MM.1S (cell line): ENCODE measurements around the gene GUCA1A.
A peak's percentile ranks its signal among the peaks of the same experiment; 100 is the strongest.

Source experiments
- DNase-seq: peaks from one replicate; pipeline ENCODE4 v3.0.0-alpha.2; 2015
- H2AFZ ChIP-seq: fragments of 300-600 bp; sonication (generic); 2 replicates; pipeline ENCODE4 v1.6.0; 2016; ENCODE audit warnings: antibody characterized with exemption, low read length
- H3F3A ChIP-seq: fragments of 300-600 bp; sonication (generic); 2 replicates; pipeline ENCODE4 v1.6.1; 2016; ENCODE audit warnings: mild to moderate bottlenecking, antibody characterized with exemption, low read length, moderate library complexity, mixed read lengths; ENCODE audit not compliant: insufficient read depth
- H3K27ac ChIP-seq: fragments of 300-600 bp; sonication (generic); 2 replicates; pipeline ENCODE4 v1.5.1; 2016; ENCODE audit warnings: mild to moderate bottlenecking, low read length
- H3K27me3 ChIP-seq: fragments of 300-600 bp; sonication (generic); replicated peaks from 2 replicates; pipeline ENCODE4 v1.6.0; 2016; ENCODE audit warnings: low read length; ENCODE audit not compliant: insufficient read depth
- H3K36me3 ChIP-seq: fragments of 300-600 bp; sonication (generic); replicated peaks from 2 replicates; pipeline ENCODE4 v1.6.1; 2016; ENCODE audit warnings: mild to moderate bottlenecking, low read length, mixed read lengths; ENCODE audit not compliant: insufficient read depth
- H3K4me1 ChIP-seq: fragments of 300-600 bp; sonication (generic); 2 replicates; pipeline ENCODE4 v1.6.1; 2016; ENCODE audit warnings: low read length, mixed read lengths
- H3K4me2 ChIP-seq: fragments of 300-600 bp; sonication (generic); 2 replicates; pipeline ENCODE4 v1.6.0; 2016; ENCODE audit warnings: low read depth, low read length
- H3K4me3 ChIP-seq: fragments of 300-600 bp; sonication (generic); 2 replicates; pipeline ENCODE4 v1.5.1; 2016; ENCODE audit warnings: low read length, mixed read lengths
- H3K79me2 ChIP-seq: fragments of 300-600 bp; sonication (generic); 2 replicates; pipeline ENCODE4 v1.6.1; 2016; ENCODE audit warnings: mixed run types, low read length, mixed read lengths
- H3K9ac ChIP-seq: fragments of 300-600 bp; sonication (generic); 2 replicates; pipeline ENCODE4 v1.6.1; 2016; ENCODE audit warnings: low read length, mixed read lengths
- H3K9me2 ChIP-seq: fragments of 300-600 bp; sonication (generic); replicated peaks from 2 replicates; pipeline ENCODE4 v1.6.1; 2016; ENCODE audit warnings: mild to moderate bottlenecking, low read length, mixed read lengths; ENCODE audit not compliant: insufficient read depth
- H3K9me3 ChIP-seq: fragments of 300-600 bp; sonication (generic); replicated peaks from 2 replicates; pipeline ENCODE4 v1.6.1; 2016; ENCODE audit warnings: mild to moderate bottlenecking, low read length, mixed read lengths; ENCODE audit not compliant: insufficient read depth
- H4K20me1 ChIP-seq: fragments of 300-600 bp; sonication (generic); 2 replicates; pipeline ENCODE4 v1.6.1; 2016; ENCODE audit warnings: mild to moderate bottlenecking, low read length, moderate library complexity, mixed read lengths; ENCODE audit not compliant: insufficient read depth
- EZH2 ChIP-seq: fragments of 300-600 bp; sonication (generic); optimal IDR thresholded peaks from 2 replicates; pipeline ENCODE3; 2017; ENCODE audit warnings: low read depth, mild to moderate bottlenecking, antibody characterized with exemption, low read length, mixed read lengths
- EZH2phosphoT487 ChIP-seq: fragments of 300-600 bp; sonication (generic); IDR thresholded peaks from 2 replicates; pipeline ENCODE4 v1.6.1; 2018; ENCODE audit warnings: antibody characterized with exemption, low read length
- TF ChIP-seq, protein P1 (sequence below): fragments of 300-600 bp; sonication (generic); IDR thresholded peaks from 2 replicates; pipeline ENCODE4 v1.5.1; 2016; ENCODE audit warnings: antibody characterized with exemption, low read length, mixed read lengths

Gene GUCA1A

DNA sequence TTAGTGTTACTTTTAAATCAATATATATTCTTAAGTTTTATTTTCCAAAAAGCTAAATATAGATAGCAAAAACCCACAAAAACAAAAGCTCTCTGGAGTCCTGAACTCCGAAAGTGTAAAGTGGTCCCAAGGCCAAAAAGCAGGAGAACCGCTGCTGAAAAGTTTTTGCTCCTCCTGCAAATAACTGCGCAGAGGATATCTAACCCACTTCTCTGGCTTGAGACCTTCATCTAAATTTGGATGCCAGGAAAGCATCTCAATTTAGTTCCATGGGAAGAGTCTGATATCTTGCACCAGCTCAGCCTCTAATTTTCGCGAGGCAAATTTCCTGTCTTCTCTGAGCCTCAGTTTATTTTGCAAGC, 44.0 kb downstream of the GUCA1A start:
- H3K9me3 ChIP-seq, result no peaks in the 10 kb centered on the region
- peak overlapping the region; percentile 89 for H3K4me3 ChIP-seq
- DNase-seq, result peak; percentile 7
- peaks cover 7% of the 10 kb centered on the region for H3K4me1 ChIP-seq
- H3K27me3 ChIP-seq, result no peaks in the 10 kb centered on the region
- H3K36me3 ChIP-seq, result no peaks in the 10 kb centered on the region
- H3K79me2 ChIP-seq, result peaks cover 39% of the 10 kb centered on the region
- H3F3A ChIP-seq, result no peaks in the 10 kb centered on the region
- peak overlapping the region; percentile 81 for H3K9ac ChIP-seq
- peak overlapping the region; percentile 90 for H2AFZ ChIP-seq
- H3K27ac ChIP-seq, result no peak overlapping the region; the same call in 1 of the 2 replicates
- no peaks in the 10 kb centered on the region for H4K20me1 ChIP-seq
- H3K9me2 ChIP-seq, result no peaks in the 10 kb centered on the region
- H3K4me2 ChIP-seq, result peak overlapping the region; percentile 74
- TF ChIP-seq EZH2 (no peak), EZH2phosphoT487 (no peak)
- TF ChIP-seq, protein P1, sequence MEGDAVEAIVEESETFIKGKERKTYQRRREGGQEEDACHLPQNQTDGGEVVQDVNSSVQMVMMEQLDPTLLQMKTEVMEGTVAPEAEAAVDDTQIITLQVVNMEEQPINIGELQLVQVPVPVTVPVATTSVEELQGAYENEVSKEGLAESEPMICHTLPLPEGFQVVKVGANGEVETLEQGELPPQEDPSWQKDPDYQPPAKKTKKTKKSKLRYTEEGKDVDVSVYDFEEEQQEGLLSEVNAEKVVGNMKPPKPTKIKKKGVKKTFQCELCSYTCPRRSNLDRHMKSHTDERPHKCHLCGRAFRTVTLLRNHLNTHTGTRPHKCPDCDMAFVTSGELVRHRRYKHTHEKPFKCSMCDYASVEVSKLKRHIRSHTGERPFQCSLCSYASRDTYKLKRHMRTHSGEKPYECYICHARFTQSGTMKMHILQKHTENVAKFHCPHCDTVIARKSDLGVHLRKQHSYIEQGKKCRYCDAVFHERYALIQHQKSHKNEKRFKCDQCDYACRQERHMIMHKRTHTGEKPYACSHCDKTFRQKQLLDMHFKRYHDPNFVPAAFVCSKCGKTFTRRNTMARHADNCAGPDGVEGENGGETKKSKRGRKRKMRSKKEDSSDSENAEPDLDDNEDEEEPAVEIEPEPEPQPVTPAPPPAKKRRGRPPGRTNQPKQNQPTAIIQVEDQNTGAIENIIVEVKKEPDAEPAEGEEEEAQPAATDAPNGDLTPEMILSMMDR, result no peak

- H3F3A ChIP-seq, result no peaks in the 10 kb centered on the region
- peak within 1 kb of the TSS; percentile 74 for H3K4me2 ChIP-seq
- no peaks in the 10 kb centered on the region for H3K36me3 ChIP-seq
- peak within 1 kb of the TSS; percentile 81 for H3K9ac ChIP-seq
- peaks cover 39% of the 10 kb centered on the region for H3K79me2 ChIP-seq
- DNase-seq, result peak; percentile 94
- no peaks in the 10 kb centered on the region for H3K9me2 ChIP-seq
- H3K27ac ChIP-seq, result no peak within 1 kb of the TSS; the same call in 1 of the 2 replicates
- H3K4me3 ChIP-seq, result peak within 1 kb of the TSS; percentile 89
- no peaks in the 10 kb centered on the region for H4K20me1 ChIP-seq
- H2AFZ ChIP-seq, result peak within 1 kb of the TSS; percentile 90
- no peak for TF ChIP-seq EZH2
- TF ChIP-seq, protein P1, result no peak
- no peak for TF ChIP-seq EZH2phosphoT487
- peaks cover 6% of the 10 kb centered on the region for H3K4me1 ChIP-seq
- no peaks in the 10 kb centered on the region for H3K27me3 ChIP-seq
- H3K9me3 ChIP-seq, result no peaks in the 10 kb centered on the region
Measured at GRCh38 chr6:42217519-42218367, 44.6 kb downstream of the GUCA1A start, which contains the start of gene MRPS10. TSS of gene MRPS10 (minus strand) at chr6:42217861. CDS start at chr6:42217849, 12 bp downstream.

GRCh38 chr6:42220807-42221206, 47.6 kb downstream of the GUCA1A start:
- Histone ChIP-seq H3F3A (no peaks in the 10 kb centered on the region), H3K9me2 (no peaks in the 10 kb centered on the region), H3K9me3 (no peaks in the 10 kb centered on the region), H3K4me1 (peaks cover 6% of the 10 kb centered on the region), H2AFZ (0 out of 2 replicates have a peak overlapping the region, but pooled peaks have one; percentile 11), H3K36me3 (no peaks in the 10 kb centered on the region), H3K4me3 (no peak overlapping the region), H3K4me2 (no peak overlapping the region), H3K79me2 (peaks cover 19% of the 10 kb centered on the region), H3K27me3 (no peaks in the 10 kb centered on the region), H3K9ac (no peak overlapping the region), H4K20me1 (no peaks in the 10 kb centered on the region), H3K27ac (no peak overlapping the region)
- TF ChIP-seq, protein P1, result no peak
- no peak for TF ChIP-seq EZH2
- no peak for TF ChIP-seq EZH2phosphoT487
- no peak for DNase-seq
